ENCODE results near the gene UFD1.

UFD1 gene

GRCh38 chr22:19419086-19419463 lies 59.9 kb downstream of the UFD1 start:
- peak; percentile 6 to 48 for DNase-seq

GRCh38 chr22:19412923-19413322 lies 66.1 kb downstream of the UFD1 start:
- DNase-seq = no peak

DNA sequence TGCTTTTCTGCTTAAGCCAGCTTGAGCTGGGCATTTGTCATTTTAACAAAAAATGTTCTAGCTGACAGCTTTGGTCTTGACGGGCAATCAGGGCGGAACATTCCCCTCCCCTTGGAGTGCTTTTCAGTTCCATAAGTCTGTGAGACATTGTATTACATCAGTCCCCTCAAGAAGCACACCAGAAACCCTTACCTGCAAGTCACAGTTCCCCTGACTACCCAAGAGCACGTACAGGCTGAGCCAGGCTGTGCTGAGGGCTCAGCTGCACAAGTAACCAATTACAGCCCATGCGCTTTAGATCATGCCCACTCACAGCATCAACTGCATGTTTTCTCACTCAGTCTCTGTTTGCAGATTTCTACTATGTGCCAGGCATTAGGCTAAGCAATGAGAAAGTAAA lies 66.5 kb downstream of the UFD1 start:
- no peak for DNase-seq

- no peak for DNase-seq
Measured at GRCh38 chr22:19411690-19412045, 67.3 kb downstream of the UFD1 start.

- no peak for DNase-seq
Measured at GRCh38 chr22:19410941-19411689, 67.9 kb downstream of the UFD1 start.

GRCh38 chr22:19407649-19408606 lies 71.1 kb downstream of the UFD1 start:
- DNase-seq = no peak

DNA sequence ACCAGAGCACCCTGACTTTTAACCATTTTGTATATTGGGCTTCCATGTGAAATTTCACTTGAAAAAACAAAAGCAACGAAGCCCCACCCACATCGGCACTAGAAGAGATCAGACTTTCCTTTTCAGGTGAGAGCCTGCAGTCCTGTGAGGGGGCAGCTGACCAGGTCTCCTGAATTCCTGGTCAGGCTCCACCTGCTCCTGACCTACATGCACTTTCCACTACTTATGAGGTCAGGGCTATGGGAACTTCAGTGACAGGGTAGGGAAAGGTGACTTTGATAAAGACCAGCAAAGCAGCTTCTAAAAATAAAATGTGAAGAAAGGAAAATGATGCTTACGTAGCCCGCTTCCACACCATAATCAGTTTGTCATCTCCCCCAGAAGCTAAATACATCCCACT lies 72.1 kb downstream of the UFD1 start:
- DNase-seq = no peak

DNA sequence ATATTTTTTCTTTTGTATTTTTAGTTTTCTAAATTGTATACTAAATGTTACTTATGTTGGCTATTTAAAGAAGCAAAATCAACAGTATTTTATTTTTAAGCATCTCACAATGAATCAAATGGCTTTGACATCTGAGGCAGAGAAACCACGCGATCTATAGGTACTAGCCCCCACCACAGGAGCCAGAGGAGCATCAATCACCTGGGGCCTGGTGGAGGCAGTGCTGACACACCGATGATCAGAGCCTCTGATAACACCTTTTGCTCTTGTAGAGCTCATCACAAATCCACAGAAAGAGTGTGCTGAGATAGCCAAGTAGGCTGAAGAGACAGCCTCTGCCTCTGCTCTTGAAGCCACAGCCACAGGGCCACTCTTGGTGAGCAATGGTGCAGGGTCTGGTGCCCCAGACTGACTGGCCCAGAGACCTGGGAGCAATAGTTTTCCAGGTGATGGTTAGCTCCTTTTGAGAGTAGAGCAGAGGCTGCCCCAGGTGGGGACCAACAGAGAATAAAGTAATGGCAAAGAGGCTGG lies 72.6 kb downstream of the UFD1 start:
- DNase-seq = no peak

GRCh38 chr22:19405652-19406051 lies 73.3 kb downstream of the UFD1 start:
- DNase-seq = no peak

DNA sequence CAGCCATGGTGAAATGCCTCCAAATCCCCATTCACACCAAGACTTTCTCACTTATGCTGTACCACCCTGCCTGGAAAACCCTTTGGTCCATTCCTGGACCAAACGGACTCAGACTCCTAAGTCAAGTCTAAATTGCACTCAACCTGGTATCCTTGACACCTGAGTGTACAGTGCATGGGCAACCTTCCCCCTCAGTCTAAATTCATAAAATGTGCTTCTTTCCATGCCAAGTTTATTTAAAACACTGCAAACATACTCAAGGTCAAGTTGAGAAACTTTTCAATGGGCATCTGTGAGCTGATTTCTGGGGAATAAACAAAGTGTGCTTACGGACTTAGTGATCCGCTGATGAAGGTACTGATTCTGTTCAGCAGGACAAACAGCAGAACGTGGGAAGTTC lies 73.9 kb downstream of the UFD1 start:
- DNase-seq = no peak

DNA sequence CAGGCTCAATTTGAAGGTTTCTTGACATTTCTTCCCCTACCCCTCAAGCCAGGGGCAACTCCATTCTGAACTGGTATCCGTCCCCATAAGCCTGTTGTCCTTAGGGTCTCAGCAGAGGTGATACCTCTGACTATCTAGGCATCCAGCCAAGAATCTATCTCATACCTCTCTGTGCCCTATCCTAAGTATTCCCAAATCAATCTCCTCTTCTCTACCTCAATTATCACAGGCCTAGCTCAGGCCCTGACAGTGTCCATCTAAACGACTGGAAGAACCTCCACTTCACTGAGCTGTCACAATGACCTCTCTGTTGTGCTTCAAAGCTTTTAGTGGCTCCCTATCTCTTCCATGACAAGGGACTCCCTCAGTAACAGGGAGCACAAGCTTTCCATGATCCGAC lies 74.3 kb downstream of the UFD1 start:
- no peak for DNase-seq

GRCh38 chr22:19402642-19403191 lies 76.3 kb downstream of the UFD1 start:
- DNase-seq = no peak

GRCh38 chr22:19401483-19401882 lies 77.5 kb downstream of the UFD1 start:
- no peak for DNase-seq

DNA sequence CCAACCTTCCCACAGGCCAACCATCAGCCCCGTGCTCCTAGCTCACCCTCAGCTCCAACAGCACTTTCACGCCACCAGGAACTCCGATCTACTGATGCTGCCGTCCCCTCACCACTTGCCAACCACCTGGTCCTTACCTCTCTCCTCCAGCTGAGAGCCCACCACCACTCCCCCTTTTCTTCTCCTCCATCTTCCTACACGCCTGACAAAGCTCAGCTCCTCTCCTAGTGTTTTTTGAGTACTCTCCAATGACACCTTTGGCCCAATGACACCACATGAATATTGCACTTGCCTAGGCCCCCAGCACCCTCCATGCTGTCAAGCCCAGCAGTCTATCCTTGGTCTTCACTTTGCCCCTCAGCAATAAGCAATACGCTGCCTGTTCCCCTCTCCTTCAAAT lies 78.1 kb downstream of the UFD1 start:
- DNase-seq = no peak

Measured in Kasumi-1 (cell line).